Tibial artery (tissue), 4 donors: ENCODE measurements around the gene SENP1.

Experiments used
- DNase-seq, 2 donors: peaks; one replicate each; pipeline ENCODE4 v3.0.0-alpha.2; 2019
- H3K27ac ChIP-seq, 2 donors: fragments of 200-600 bp; sonication (generic) in 1 of 2; 1 replicate in 1 of 2; 2 replicates in 1 of 2; pipeline ENCODE4 v1.5.1; 2018 to 2019; ENCODE audit warnings: mild to moderate bottlenecking in 1 of 2
- H3K27me3 ChIP-seq, 2 donors: fragments of 200-600 bp; sonication (generic) in 1 of 2; one replicate each; pipeline versions ENCODE4 v1.5.1 to v1.6.0; 2016 to 2019
- H3K36me3 ChIP-seq, 3 donors: fragments of 200-600 bp; sonication (generic) in 2 of 3; one replicate each; pipeline ENCODE4 v1.5.1; 2016 to 2019; ENCODE audit warnings: mild to moderate bottlenecking in 2 of 3
- H3K4me1 ChIP-seq, 4 donors: fragments of 200-600 bp; sonication (generic) in 2 of 4; 1 replicate in 3 of 4; 2 replicates in 1 of 4; pipeline ENCODE4 v1.5.1; 2016 to 2019
- H3K4me3 ChIP-seq, 2 donors: fragments of 200-600 bp; sonication (generic) in 1 of 2; 1 replicate in 1 of 2; 2 replicates in 1 of 2; pipeline ENCODE4 v1.5.1; 2018 to 2019; ENCODE audit warnings: mild to moderate bottlenecking in 2 of 2
- H3K9me3 ChIP-seq, 3 donors: fragments of 200-600 bp; sonication (generic) in 1 of 3; one replicate each; pipeline ENCODE4 v1.5.1; 2016 to 2019
- intact Hi-C: fragments of 100-400 bp; cut with DNase I; formaldehyde crosslinking; loops from one replicate; pipeline ENCODE4 v1.15.0; 2023; ENCODE audit warnings: low total_unique reads
- TF ChIP-seq, protein P1 (sequence below), 2 experiments: fragments of 200-600 bp in 1 of 2; fragments of 450-650 bp in 1 of 2; IDR thresholded peaks; one replicate each; pipeline ENCODE4 v1.5.1; 2017 to 2019; ENCODE audit warnings: antibody characterized with exemption in 2 of 2, mild to moderate bottlenecking in 1 of 2, moderate library complexity in 1 of 2

The SENP1 gene

GRCh38 chr12:48109424-48109823 lies 3.5 kb upstream of the SENP1 start:
- Histone ChIP-seq H3K9me3 (no peaks in the 10 kb centered on the region), H3K4me3 (no peak overlapping the region), H3K27ac (no peak overlapping the region), H3K27me3 (peaks cover 0 to 2% of the 10 kb centered on the region in 2 donors), H3K36me3 (no peaks in the 10 kb centered on the region), H3K4me1 (peaks cover 0 to 19% (median 10%) of the 10 kb centered on the region in 4 donors)
- DNase-seq, result no peak
- intact Hi-C loops, result loop anchor here (5.0 kb wide), 1 partner anchor 48 kb away; the partner anchor contains the start of gene ASB8
- TF ChIP-seq, protein P1, sequence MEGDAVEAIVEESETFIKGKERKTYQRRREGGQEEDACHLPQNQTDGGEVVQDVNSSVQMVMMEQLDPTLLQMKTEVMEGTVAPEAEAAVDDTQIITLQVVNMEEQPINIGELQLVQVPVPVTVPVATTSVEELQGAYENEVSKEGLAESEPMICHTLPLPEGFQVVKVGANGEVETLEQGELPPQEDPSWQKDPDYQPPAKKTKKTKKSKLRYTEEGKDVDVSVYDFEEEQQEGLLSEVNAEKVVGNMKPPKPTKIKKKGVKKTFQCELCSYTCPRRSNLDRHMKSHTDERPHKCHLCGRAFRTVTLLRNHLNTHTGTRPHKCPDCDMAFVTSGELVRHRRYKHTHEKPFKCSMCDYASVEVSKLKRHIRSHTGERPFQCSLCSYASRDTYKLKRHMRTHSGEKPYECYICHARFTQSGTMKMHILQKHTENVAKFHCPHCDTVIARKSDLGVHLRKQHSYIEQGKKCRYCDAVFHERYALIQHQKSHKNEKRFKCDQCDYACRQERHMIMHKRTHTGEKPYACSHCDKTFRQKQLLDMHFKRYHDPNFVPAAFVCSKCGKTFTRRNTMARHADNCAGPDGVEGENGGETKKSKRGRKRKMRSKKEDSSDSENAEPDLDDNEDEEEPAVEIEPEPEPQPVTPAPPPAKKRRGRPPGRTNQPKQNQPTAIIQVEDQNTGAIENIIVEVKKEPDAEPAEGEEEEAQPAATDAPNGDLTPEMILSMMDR (IDR thresholded peaks at IDR 0.05), result no peak

- peak overlapping the region; percentile 87 to 94 for H3K27ac ChIP-seq
- H3K27me3 ChIP-seq, result no peaks in the 10 kb centered on the region
- intact Hi-C loops, result loop anchor here (5.0 kb wide), 1 partner anchor 50 kb away; the partner anchor contains the start of gene ASB8
- TF ChIP-seq, protein P1 (IDR thresholded peaks at IDR 0.05), result no peak
- no peak for DNase-seq
- H3K4me1 ChIP-seq, result peaks cover 0 to 21% (median 17%) of the 10 kb centered on the region in 4 donors
- H3K36me3 ChIP-seq, result no peaks in the 10 kb centered on the region
- H3K4me3 ChIP-seq, result peak overlapping the region; percentile 96 to 99
- H3K9me3 ChIP-seq, result no peaks in the 10 kb centered on the region
These were observed 1.1 kb upstream of the SENP1 start for GRCh38 chr12:48106681-48107613.

DNA sequence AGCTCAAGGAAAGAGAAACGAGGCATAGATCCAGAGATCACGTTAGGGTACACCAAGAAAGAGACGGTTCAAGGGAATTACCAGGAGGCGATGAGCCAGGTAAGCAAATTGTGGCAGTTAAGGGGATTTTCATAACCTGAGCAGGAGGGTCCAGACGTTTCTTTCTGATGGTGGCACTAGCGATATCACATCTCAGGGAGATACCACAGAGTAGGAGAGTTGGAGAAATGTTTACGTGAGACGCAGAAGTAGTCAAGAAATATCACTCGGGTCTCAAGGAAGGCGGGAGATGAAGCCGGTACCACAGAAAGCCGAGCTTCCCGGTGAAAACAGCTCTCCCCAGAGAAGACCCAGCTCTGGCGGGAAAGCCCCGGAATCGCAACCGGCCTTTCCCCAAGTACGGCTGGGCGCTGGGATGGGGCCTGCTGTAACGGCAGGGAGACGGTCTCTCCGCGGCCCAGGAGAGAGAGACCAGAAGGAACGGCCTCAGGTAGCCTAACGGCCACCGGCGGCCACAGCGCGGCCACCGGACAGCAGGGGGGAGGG lies 485 bp downstream of the SENP1 start:
- peak in 1 of 2 donors; percentile 23 for DNase-seq
- Histone ChIP-seq H3K27me3 (no peaks in the 10 kb centered on the region), H3K4me1 (peaks cover 0 to 22% (median 17%) of the 10 kb centered on the region in 4 donors), H3K36me3 (no peaks in the 10 kb centered on the region), H3K9me3 (no peaks in the 10 kb centered on the region), H3K4me3 (peak overlapping the region; percentile 96 to 99), H3K27ac (peak overlapping the region; percentile 87 to 94)
- TF ChIP-seq, protein P1 (IDR thresholded peaks at IDR 0.05), result no peak
- intact Hi-C loops, result loop anchor here (5.0 kb wide), 1 partner anchor 52 kb away; the partner anchor contains the start of gene ASB8

DNA sequence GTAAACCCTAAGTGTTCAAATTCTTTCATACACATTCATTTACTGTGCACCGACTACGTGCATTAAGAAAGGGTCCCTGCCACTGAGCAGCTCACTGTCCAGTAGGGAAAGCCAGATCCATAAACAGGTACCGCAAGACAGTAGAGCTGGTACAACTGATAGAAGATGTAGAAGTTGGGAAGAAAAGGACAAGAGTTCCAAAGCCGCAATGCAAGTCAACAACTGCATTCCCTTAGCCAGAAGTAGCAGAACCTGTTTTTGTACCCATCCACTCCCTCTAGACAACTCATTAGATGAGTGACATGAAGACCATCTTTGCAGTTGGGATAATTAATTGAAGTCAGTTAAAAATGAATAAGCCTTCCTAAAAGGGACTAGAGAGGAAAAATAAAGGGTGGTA lies 1.3 kb downstream of the SENP1 start:
- intact Hi-C loops, result no loop called here
- TF ChIP-seq, protein P1 (IDR thresholded peaks at IDR 0.05), result no peak

GRCh38 chr12:48092611-48093010 lies 13.3 kb downstream of the SENP1 start:
- H3K36me3 ChIP-seq, result peaks cover 20 to 59% (median 42%) of the 10 kb centered on the region in 3 donors
- peaks cover 0 to 3% (median 2%) of the 10 kb centered on the region in 4 donors for H3K4me1 ChIP-seq
- H3K27me3 ChIP-seq, result no peaks in the 10 kb centered on the region
- H3K4me3 ChIP-seq, result no peak overlapping the region
- H3K27ac ChIP-seq, result no peak overlapping the region
- TF ChIP-seq, protein P1 (IDR thresholded peaks at IDR 0.05), result no peak
- DNase-seq, result no peak
- no peaks in the 10 kb centered on the region for H3K9me3 ChIP-seq
- intact Hi-C loops, result no loop called here

More for the DNA sequence above, 1.3 kb downstream of the SENP1 start:
- DNase-seq, result no peak
- Histone ChIP-seq H3K9me3 (no peaks in the 10 kb centered on the region), H3K4me3 (peak overlapping the region; percentile 96 to 99), H3K4me1 (peaks cover 0 to 22% (median 17%) of the 10 kb centered on the region in 4 donors), H3K36me3 (no peaks in the 10 kb centered on the region), H3K27ac (peak overlapping the region; percentile 87 to 94), H3K27me3 (no peaks in the 10 kb centered on the region)
